UCSD-AML1 (cell line): ENCODE results near the gene GRIN2A.

ENCODE experiments used
- DNase-seq: peaks from one replicate; lab custom pipeline; 2025; ENCODE audit not compliant: unreplicated experiment; lab: John Stamatoyannopoulos, UW

GRIN2A gene

DNA sequence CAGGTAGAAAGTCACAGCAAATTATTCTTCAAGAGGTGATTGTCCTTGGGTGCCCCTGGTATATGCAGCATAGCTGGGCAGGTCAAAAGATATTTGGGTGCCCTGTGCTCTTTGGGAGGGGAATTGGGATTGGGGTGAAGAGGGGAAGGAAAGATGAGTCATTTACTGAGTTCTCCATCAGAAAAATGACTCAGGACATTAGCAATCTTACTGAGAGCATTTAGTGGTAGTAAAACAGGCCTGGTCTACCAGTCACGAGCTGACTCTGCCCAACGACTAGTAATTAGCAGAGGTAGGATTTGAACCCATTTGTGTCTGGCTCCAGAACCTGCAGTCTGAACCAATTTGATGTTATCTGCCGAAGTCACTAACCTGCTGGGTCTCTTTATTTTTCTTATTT is 6.0 kb upstream of the GRIN2A start:
- no peak for DNase-seq

DNA sequence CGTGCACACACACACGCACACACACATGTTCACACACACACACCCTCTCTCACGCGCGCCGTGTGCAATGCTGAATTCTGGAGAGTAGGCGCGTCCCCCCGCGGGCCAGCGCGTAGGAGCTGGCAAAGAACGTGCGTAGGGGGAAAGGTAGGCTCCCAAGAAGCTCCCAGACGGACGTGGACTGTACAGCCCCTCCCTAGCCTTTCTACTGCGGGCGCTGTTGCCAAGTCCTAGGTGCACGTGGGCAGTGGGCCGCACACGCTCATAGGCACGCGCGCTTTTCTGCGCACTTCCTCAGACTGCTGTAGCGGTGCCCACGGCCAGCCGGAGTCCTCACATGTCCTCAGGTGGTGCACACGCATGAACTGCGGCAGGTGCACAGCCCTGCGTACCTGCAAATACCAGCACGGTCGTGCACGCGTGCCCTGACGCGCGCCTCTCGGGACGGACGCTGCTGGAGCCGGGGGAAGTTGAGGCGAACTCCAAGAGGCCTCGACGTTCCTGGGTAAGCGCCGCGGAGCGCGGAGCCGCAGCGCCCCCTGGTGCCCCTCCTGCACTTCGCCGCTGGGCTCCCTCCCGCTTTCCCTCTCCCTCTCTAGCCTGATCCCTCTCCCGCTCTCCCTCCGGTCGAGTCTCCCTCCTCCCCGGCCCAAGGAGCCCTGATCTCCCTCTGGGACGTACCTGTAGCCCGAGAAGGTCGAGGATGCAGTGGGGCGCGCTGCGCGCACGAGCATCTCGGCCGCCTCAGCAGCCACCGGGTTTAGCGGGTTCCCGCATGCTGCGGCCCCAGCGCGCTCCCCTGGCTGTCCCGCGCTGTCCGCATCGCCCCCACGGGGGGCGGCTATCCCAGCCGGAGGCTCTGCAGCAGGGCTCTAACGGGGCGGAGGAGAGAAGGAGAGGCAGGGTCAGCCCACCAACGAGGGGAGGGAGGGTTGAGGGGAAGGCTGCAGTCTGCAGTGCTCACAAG is 749 bp downstream of the GRIN2A start:
- peak; percentile 36 for DNase-seq

- no peak for DNase-seq
Observed at GRCh38 chr16:10180771-10181163, 1.5 kb downstream of the GRIN2A start.

DNA sequence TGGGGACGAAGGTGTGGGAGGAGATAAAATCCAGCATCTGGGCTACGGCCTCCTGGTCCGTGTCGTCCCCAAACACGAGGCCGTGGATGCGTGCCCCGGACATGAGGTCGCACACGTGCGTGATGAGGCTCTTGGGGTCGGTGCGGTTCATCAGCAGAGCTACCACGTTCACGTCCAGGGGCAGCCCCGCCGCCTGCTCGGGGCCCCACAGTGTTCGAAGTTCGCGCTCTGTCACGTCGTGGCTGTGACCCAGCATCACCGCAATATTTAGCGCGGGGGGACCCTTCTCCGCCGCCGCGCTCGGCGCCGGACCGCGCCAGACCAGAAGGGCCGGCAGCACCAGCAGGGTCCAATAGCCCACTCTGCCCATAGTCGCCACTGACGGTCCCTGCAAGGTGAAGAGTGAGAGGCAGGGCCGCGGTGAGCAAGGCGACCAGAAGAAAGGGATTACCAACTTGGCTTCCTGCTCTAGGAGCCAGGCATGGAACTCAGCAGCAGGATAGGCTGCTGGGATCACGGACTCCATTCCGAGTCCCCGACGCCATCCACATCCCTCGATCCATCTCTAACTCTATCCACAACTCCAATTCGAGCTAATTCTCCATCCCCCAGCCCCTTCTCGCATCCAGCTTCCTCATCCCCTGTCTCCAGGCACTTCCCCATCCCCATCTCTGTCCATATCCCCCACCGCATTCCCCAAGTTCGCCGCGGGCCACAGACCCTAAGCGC is 2.0 kb downstream of the GRIN2A start:
- no peak for DNase-seq

- DNase-seq, result no peak
Observed at GRCh38 chr16:10178526-10178925, 3.7 kb downstream of the GRIN2A start.

DNA sequence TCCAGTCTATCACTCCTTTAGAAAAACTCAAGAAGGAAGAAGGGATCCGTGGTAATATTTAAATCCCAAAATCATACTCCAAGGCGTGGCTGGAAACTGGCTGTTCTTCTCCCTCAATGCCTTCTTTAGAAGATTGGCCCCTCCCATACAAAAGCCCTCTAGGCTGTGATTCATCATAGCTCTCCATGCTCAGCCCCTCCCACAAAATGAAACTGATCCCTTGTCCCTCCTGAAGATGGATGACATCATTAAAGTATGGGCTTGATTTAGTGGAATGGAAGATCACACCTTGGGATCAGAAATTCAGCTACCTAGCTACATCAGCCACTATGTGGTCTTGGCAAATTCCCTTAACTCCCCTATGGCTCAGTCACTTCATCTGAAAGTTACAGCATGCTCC is 4.1 kb downstream of the GRIN2A start:
- DNase-seq, result no peak

- no peak for DNase-seq
Observed at GRCh38 chr16:10172848-10173655, 9.2 kb downstream of the GRIN2A start.

GRCh38 chr16:10171221-10171620 is 11.0 kb downstream of the GRIN2A start:
- no peak for DNase-seq

- DNase-seq, result no peak
Observed at GRCh38 chr16:10169904-10170410, 12.3 kb downstream of the GRIN2A start.

GRCh38 chr16:10169031-10169430 is 13.2 kb downstream of the GRIN2A start:
- DNase-seq, result no peak

DNA sequence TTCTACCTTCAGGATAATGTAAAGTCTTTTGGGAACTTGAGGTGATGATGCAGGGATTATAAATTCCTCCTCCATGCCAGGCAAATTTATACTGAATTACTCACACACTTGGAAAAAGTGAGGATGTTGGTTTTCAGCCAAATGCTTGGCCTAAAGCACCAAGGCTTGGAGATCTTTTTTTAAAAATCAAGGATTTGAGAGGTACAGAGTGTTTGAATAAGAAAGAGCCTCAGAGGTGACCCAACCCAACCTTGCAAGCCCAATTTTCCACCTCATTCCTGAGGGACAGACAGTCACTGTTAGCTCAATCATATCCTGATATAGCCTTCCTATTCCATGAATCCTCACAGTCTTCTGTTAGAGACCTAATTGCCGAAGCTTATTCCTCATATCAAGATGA is 14.0 kb downstream of the GRIN2A start:
- DNase-seq, result no peak

- DNase-seq, result no peak
Observed at GRCh38 chr16:10165643-10166042, 16.6 kb downstream of the GRIN2A start.

- DNase-seq, result no peak
Observed at GRCh38 chr16:10162981-10163380, 19.2 kb downstream of the GRIN2A start.

GRCh38 chr16:10156099-10156498 is 26.1 kb downstream of the GRIN2A start:
- DNase-seq, result no peak

- DNase-seq, result no peak
Observed at GRCh38 chr16:10154389-10154788, 27.8 kb downstream of the GRIN2A start.

DNA sequence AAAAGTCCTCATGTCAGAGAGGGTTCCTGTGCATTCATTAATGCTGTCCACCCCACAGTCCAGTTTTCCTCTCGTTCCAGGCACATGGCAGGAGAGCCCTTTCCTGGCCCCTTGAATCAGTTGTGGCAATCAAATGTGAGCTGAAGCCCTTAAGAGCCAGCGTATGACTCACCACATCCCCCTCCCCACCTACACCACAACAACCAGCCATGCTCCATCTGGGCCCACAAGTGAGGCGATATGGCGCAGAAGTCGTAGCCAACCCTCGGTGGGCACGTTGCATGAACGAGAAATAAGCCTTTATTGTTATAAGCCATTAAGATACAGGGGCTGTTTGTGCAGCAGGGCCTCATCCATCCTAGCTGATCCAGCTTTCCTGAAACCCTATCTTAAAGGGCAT is 28.2 kb downstream of the GRIN2A start:
- DNase-seq, result no peak

DNA sequence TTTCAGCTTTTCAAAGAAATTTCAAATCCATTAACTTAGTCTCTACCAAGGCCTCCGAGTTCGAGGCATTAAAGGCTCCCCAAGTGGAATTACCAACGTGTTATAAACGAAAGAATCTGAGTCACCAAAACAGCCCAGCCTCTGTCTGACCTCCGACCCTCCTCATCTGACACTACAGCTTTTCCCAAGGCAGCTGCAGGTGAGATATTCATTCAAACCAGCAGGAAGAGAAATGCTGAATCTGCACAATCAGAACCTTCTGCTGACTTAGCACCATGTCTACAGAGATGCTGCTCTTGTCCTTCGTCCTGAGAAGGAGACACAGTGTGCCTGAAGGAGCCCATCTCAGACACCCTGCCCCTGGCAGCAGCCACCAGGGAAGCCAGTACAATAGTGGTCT is 30.5 kb downstream of the GRIN2A start:
- no peak for DNase-seq

GRCh38 chr16:10150906-10151305 is 31.3 kb downstream of the GRIN2A start:
- DNase-seq, result no peak

GRCh38 chr16:10145542-10146035 is 36.6 kb downstream of the GRIN2A start:
- DNase-seq, result no peak

GRCh38 chr16:10141671-10142070 is 40.6 kb downstream of the GRIN2A start:
- no peak for DNase-seq

DNA sequence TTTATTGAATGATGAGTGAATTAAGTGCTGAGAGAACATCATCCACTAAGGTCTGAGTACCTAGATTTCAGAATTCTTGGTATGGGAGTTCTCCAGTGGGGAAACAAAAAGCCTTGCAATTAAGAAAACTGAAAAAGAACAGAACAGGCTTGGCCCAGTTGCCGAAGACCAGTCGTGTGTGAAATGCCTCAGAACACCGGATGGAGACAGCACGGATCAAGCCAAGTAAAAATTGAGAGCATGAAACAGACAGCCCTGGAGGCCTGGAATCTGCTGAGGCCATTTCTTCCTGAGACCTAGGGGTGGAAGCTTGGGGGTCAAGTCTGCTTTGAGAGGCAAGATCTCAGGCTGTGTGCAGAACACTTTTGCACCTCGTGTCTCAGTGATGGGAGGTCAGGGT is 43.3 kb downstream of the GRIN2A start:
- no peak for DNase-seq
